HG03135 (cell line): Measurements from ENCODE around the gene LIG4.

Source experiments
- ATAC-seq: cut with Tn5 transposase; IDR thresholded peaks from one replicate; pipeline ENCODE4 v1.9.1; 2021; ENCODE audit warnings: mild to moderate bottlenecking, moderate library complexity; ENCODE audit not compliant: unreplicated experiment

Gene LIG4

GRCh38 chr13:108215436-108215835, at the start of gene LIG4:
Gene LIG4 (minus strand): TSS chr13:108215536. CDS start chr13:108211268, 4,268 bp downstream.
- peak; percentile 62 for ATAC-seq

GRCh38 chr13:108263621-108264355, 48.5 kb upstream of the LIG4 start:
- ATAC-seq, result no peak

- no peak for ATAC-seq
Observed at GRCh38 chr13:108257248-108257647, 41.9 kb upstream of the LIG4 start.

GRCh38 chr13:108249150-108249549, 33.8 kb upstream of the LIG4 start:
- no peak for ATAC-seq

- ATAC-seq, result no peak
Observed at GRCh38 chr13:108230377-108230776, 15.0 kb upstream of the LIG4 start.

GRCh38 chr13:108227651-108228272, 12.4 kb upstream of the LIG4 start:
- no peak for ATAC-seq

- peak; percentile 33 for ATAC-seq
Observed at GRCh38 chr13:108226184-108226583, 10.8 kb upstream of the LIG4 start.

GRCh38 chr13:108225440-108225839, 10.1 kb upstream of the LIG4 start:
- ATAC-seq, result peak; percentile 57

- ATAC-seq, result no peak
Observed at GRCh38 chr13:108223687-108224503, 8.6 kb upstream of the LIG4 start.

GRCh38 chr13:108220041-108220440, 4.7 kb upstream of the LIG4 start:
- no peak for ATAC-seq

GRCh38 chr13:108218044-108218974, 3.0 kb upstream of the LIG4 start, which contains the start of gene ABHD13:
Gene ABHD13 (plus strand): TSS chr13:108218392. CDS start chr13:108229219, 10,827 bp downstream.
- ATAC-seq, result peak; percentile 80

GRCh38 chr13:108217307-108218043, 2.1 kb upstream of the LIG4 start:
- peak; percentile 0 for ATAC-seq

GRCh38 chr13:108214441-108215271, 680 bp downstream of the LIG4 start:
- ATAC-seq, result no peak

- ATAC-seq, result no peak
Observed at GRCh38 chr13:108213946-108214345, 1.4 kb downstream of the LIG4 start.

- ATAC-seq, result peak; percentile 31
Observed at GRCh38 chr13:108212886-108213285, 2.5 kb downstream of the LIG4 start.

- ATAC-seq, result no peak
Observed at GRCh38 chr13:108210551-108210950, 4.8 kb downstream of the LIG4 start.

GRCh38 chr13:108200781-108201398, 14.4 kb downstream of the LIG4 start:
- ATAC-seq, result no peak

GRCh38 chr13:108195861-108196260, 19.5 kb downstream of the LIG4 start:
- no peak for ATAC-seq
